Transverse colon (tissue), 4 donors: Measurements from ENCODE around the gene DNAAF3.

Experiments
- EP300 ChIP-seq: sonication (generic); formaldehyde crosslinking; IDR thresholded peaks from one replicate; pipeline ENCODE4 v1.6.1; 2017; ENCODE audit warnings: antibody characterized with exemption, low read depth
- POLR2AphosphoS5 ChIP-seq, 3 donors: sonication (generic); formaldehyde crosslinking; IDR thresholded peaks; one replicate each; pipeline ENCODE4 v1.6.1; 2016; ENCODE audit warnings: antibody characterized with exemption in 3 of 3
- TF ChIP-seq, protein P1 (sequence below), 5 experiments: fragments of 200-600 bp in 3 of 5; fragments of 450-650 bp in 2 of 5; sonication (generic) in 3 of 5; IDR thresholded peaks; 1 replicate in 2 of 5; 2 replicates in 3 of 5; pipeline ENCODE4 v1.5.1; 2016 to 2017; ENCODE audit warnings: antibody characterized with exemption in 5 of 5, inconsistent platforms in 3 of 5, mild to moderate bottlenecking in 2 of 5, moderate library complexity in 1 of 5

GRCh38 chr19:55206664-55207500 is 40.5 kb upstream of the DNAAF3 start:
- TF ChIP-seq, protein P1, sequence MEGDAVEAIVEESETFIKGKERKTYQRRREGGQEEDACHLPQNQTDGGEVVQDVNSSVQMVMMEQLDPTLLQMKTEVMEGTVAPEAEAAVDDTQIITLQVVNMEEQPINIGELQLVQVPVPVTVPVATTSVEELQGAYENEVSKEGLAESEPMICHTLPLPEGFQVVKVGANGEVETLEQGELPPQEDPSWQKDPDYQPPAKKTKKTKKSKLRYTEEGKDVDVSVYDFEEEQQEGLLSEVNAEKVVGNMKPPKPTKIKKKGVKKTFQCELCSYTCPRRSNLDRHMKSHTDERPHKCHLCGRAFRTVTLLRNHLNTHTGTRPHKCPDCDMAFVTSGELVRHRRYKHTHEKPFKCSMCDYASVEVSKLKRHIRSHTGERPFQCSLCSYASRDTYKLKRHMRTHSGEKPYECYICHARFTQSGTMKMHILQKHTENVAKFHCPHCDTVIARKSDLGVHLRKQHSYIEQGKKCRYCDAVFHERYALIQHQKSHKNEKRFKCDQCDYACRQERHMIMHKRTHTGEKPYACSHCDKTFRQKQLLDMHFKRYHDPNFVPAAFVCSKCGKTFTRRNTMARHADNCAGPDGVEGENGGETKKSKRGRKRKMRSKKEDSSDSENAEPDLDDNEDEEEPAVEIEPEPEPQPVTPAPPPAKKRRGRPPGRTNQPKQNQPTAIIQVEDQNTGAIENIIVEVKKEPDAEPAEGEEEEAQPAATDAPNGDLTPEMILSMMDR (IDR thresholded peaks at IDR 0.05), result no peak
- TF ChIP-seq EP300 (no peak), POLR2AphosphoS5 (IDR thresholded peaks at IDR 0.05) (peak; percentile 59 to 97 (median 96))
